GM21515 (cell line): ENCODE data around the gene ATP8A2.

Source experiments
- ATAC-seq: cut with Tn5 transposase; IDR thresholded peaks from one replicate; pipeline ENCODE4 v1.9.1; 2021; ENCODE audit not compliant: unreplicated experiment

ATP8A2 gene

GRCh38 chr13:25843692-25844091, 471.9 kb downstream of the ATP8A2 start:
- no peak for ATAC-seq

- ATAC-seq: no peak
Measured at GRCh38 chr13:25844559-25845434, 473.0 kb downstream of the ATP8A2 start.

- ATAC-seq: no peak
Measured at GRCh38 chr13:25846222-25846984, 474.6 kb downstream of the ATP8A2 start.

- ATAC-seq: peak; percentile 76
Measured at GRCh38 chr13:25847145-25847544, 475.4 kb downstream of the ATP8A2 start.

GRCh38 chr13:25847635-25848626, 476.2 kb downstream of the ATP8A2 start:
- ATAC-seq: no peak

GRCh38 chr13:25848812-25849745, 477.3 kb downstream of the ATP8A2 start:
- ATAC-seq: no peak

- ATAC-seq: no peak
Measured at GRCh38 chr13:25857830-25858229, 486.1 kb downstream of the ATP8A2 start.

GRCh38 chr13:25859528-25859927, 487.8 kb downstream of the ATP8A2 start:
- no peak for ATAC-seq

- no peak for ATAC-seq
Measured at GRCh38 chr13:25860265-25860664, 488.5 kb downstream of the ATP8A2 start.

GRCh38 chr13:25860862-25861261, 489.1 kb downstream of the ATP8A2 start:
- no peak for ATAC-seq

- ATAC-seq: no peak
Measured at GRCh38 chr13:25862156-25862555, 490.4 kb downstream of the ATP8A2 start.

GRCh38 chr13:25864116-25864515, 492.3 kb downstream of the ATP8A2 start:
- no peak for ATAC-seq

GRCh38 chr13:25864936-25865335, 493.2 kb downstream of the ATP8A2 start:
- no peak for ATAC-seq

- ATAC-seq: no peak
Measured at GRCh38 chr13:25865391-25865790, 493.6 kb downstream of the ATP8A2 start.

GRCh38 chr13:25867038-25867437, 495.3 kb downstream of the ATP8A2 start:
- ATAC-seq: no peak

GRCh38 chr13:25868490-25868889, 496.7 kb downstream of the ATP8A2 start:
- no peak for ATAC-seq

GRCh38 chr13:25869941-25870340, 498.2 kb downstream of the ATP8A2 start:
- ATAC-seq: no peak

GRCh38 chr13:25871389-25872125, 499.8 kb downstream of the ATP8A2 start:
- ATAC-seq: no peak
